HCT116 (cell line): ENCODE results near the gene HEPH. TPM values are rescaled to one million over a fixed set of nuclear protein-coding genes. Genes with fewer than 3 reads are reported as not detected.

Experiments used
- ATAC-seq: fragments of 200-7000 bp; cut with Tn5 transposase; 2 replicates; pipeline ENCODE4 v1.9.1; 2020; ENCODE audit warnings: mild to moderate bottlenecking, moderate library complexity
- BruUV-seq: library from RNA; stranded (reverse); fragments of 400-500 nt; replicated peaks from 2 replicates; lab custom pipeline; 2021; lab: Mats Ljungman, UMichigan
- CTCF ChIA-PET: fragments of 300-600 bp; sonication (Branson Sonifier 250); formaldehyde crosslinking; loops from one replicate; lab custom pipeline; 2021; ENCODE audit warnings: antibody characterized with exemption; lab: Charles Lee
- POLR2A ChIA-PET: fragments of 300-600, 350-600 bp; sonication (Branson Sonifier 250); formaldehyde crosslinking; loops from one replicate; lab custom pipeline; 2021; ENCODE audit warnings: antibody characterized with exemption; lab: Charles Lee
- RAD21 ChIA-PET, 2 experiments: fragments of 300-600 bp; sonication (Branson Sonifier 250); formaldehyde crosslinking; loops; one replicate each; lab custom pipeline; 2023; ENCODE audit warnings: low total read pairs in 2 of 2; ENCODE audit not compliant: uncharacterized antibody in 2 of 2, unreplicated experiment in 2 of 2, low non-redundant PET in 1 of 2; lab: Charles Lee
- DNase-seq: peaks from one replicate; pipeline ENCODE4 v3.0.0-alpha.2; 2010; ENCODE audit warnings: low read depth, low spot score
- H2AFZ ChIP-seq: fragments of 200-600 bp; shearing (Covaris generic), sonication (generic); 2 replicates; pipeline ENCODE4 v1.6.1; 2017; ENCODE audit warnings: low read depth, mixed run types, mixed read lengths, antibody characterized with exemption, low read length; ENCODE audit not compliant: poor library complexity, severe bottlenecking
- H3K27ac ChIP-seq: 2 replicates; pipeline ENCODE4 v1.5.1; 2012; ENCODE audit warnings: low read depth, low read length
- H3K27me3 ChIP-seq: fragments of 200-600 bp; sonication (generic); 2 replicates; pipeline ENCODE4 v1.6.1; 2016; ENCODE audit warnings: mixed run types, low read length, mixed read lengths; ENCODE audit not compliant: insufficient read depth
- H3K36me3 ChIP-seq, 2 experiments: fragments of 200-500 bp in 1 of 2; fragments of 200-600 bp in 1 of 2; sonication (Bioruptor generic) in 1 of 2; sonication (generic) in 1 of 2; 2 replicates each; pipeline versions ENCODE4 v1.5.1 to v1.6.1; 2014 to 2016; ENCODE audit warnings: low read length in 2 of 2, inconsistent platforms in 1 of 2, mixed read lengths in 1 of 2, mixed run types in 1 of 2; ENCODE audit not compliant: insufficient read depth in 2 of 2, control insufficient read depth in 1 of 2
- H3K4me1 ChIP-seq, 2 experiments: fragments of 200-600 bp in 1 of 2; sonication (generic) in 1 of 2; 2 replicates each; pipeline versions ENCODE4 v1.5.1 to v1.6.1; 2012 to 2017; ENCODE audit warnings: low read length in 2 of 2, inconsistent platforms in 1 of 2, mild to moderate bottlenecking in 1 of 2, mixed read lengths in 1 of 2, mixed run types in 1 of 2, moderate library complexity in 1 of 2; ENCODE audit not compliant: insufficient read depth in 2 of 2, control insufficient read depth in 1 of 2
- H3K4me2 ChIP-seq: fragments of 200-600 bp; sonication (generic); 2 replicates; pipeline ENCODE4 v1.6.1; 2017; ENCODE audit warnings: mixed run types, low read length, mixed read lengths
- H3K4me3 ChIP-seq, 2 experiments: fragments of 200-600 bp in 1 of 2; sonication (generic) in 1 of 2; replicated peaks in 1 of 2; 2 replicates each; pipeline ENCODE4 v1.5.1; 2011 to 2016; ENCODE audit warnings: low read length in 2 of 2, control low read depth in 1 of 2, low read depth in 1 of 2, mild to moderate bottlenecking in 1 of 2, mixed read lengths in 1 of 2, mixed run types in 1 of 2
- H3K79me2 ChIP-seq: fragments of 200-600 bp; sonication (generic); 2 replicates; pipeline ENCODE4 v1.6.1; 2017; ENCODE audit warnings: mild to moderate bottlenecking, mixed run types, low read length, moderate library complexity, mixed read lengths; ENCODE audit not compliant: insufficient read depth
- H3K9ac ChIP-seq: fragments of 200-600 bp; sonication (generic); 2 replicates; pipeline ENCODE4 v1.6.1; 2016; ENCODE audit warnings: low read length, mixed read lengths
- H3K9me2 ChIP-seq: fragments of 200-600 bp; sonication (generic), shearing (Covaris generic); 2 replicates; pipeline ENCODE4 v1.6.1; 2017; ENCODE audit warnings: mixed run types, mild to moderate bottlenecking, moderate library complexity; ENCODE audit not compliant: insufficient read depth
- H3K9me3 ChIP-seq, 2 experiments: fragments of 200-500 bp in 1 of 2; fragments of 200-600 bp in 1 of 2; sonication (Bioruptor generic) in 1 of 2; sonication (generic) in 1 of 2; 2 replicates each; pipeline ENCODE4 v1.6.1; 2014 to 2017; ENCODE audit warnings: low read length in 2 of 2, mixed read lengths in 2 of 2, inconsistent platforms in 1 of 2, low read depth in 1 of 2, mild to moderate bottlenecking in 1 of 2, mixed run types in 1 of 2, moderate library complexity in 1 of 2; ENCODE audit not compliant: control insufficient read depth in 1 of 2, insufficient read depth in 1 of 2
- H4K20me1 ChIP-seq: fragments of 200-600 bp; sonication (generic), shearing (Covaris generic); 2 replicates; pipeline ENCODE4 v1.6.1; 2017; ENCODE audit warnings: mixed run types, mild to moderate bottlenecking, moderate library complexity; ENCODE audit not compliant: insufficient read depth
- ATF3 ChIP-seq: IDR thresholded peaks from 2 replicates; pipeline ENCODE4 v1.6.1; 2012
- CTCF ChIP-seq, 3 experiments: fragments of 200-600 bp in 1 of 3; sonication (generic) in 1 of 3; IDR thresholded peaks in 2 of 3; conservative IDR thresholded peaks in 1 of 3; 2 replicates each; pipeline ENCODE4 v1.5.1; 2012 to 2017; ENCODE audit warnings: low read depth in 2 of 3, low read length in 2 of 3, antibody characterized with exemption in 1 of 3, borderline replicate concordance in 1 of 3, control low read depth in 1 of 3, mild to moderate bottlenecking in 1 of 3, mixed read lengths in 1 of 3, mixed run types in 1 of 3, moderate library complexity in 1 of 3; ENCODE audit not compliant: insufficient read depth in 1 of 3
- EGR1 ChIP-seq: IDR thresholded peaks from 2 replicates; pipeline ENCODE4 v1.6.1; 2012; ENCODE audit warnings: low read depth
- ELF1 ChIP-seq: IDR thresholded peaks from 2 replicates; pipeline ENCODE4 v1.6.1; 2012; ENCODE audit warnings: low read depth, borderline replicate concordance
- EZH2 ChIP-seq: fragments of 200-600 bp; sonication (generic); IDR thresholded peaks from 2 replicates; pipeline ENCODE4 v1.6.1; 2017; ENCODE audit warnings: antibody characterized with exemption, mixed run types
- EZH2phosphoT487 ChIP-seq: fragments of 200-600 bp; IDR thresholded peaks from 2 replicates; pipeline ENCODE4 v1.6.1; 2018; ENCODE audit warnings: antibody characterized with exemption, borderline replicate concordance
- POLR2AphosphoS5 ChIP-seq: IDR thresholded peaks from 2 replicates; pipeline ENCODE4 v1.6.1; 2011; ENCODE audit warnings: mild to moderate bottlenecking, low read depth, low read length, moderate library complexity
- REST ChIP-seq: IDR thresholded peaks from 2 replicates; pipeline ENCODE4 v1.6.1; 2012; ENCODE audit warnings: low read depth
- SIN3A ChIP-seq: IDR thresholded peaks from 2 replicates; pipeline ENCODE4 v1.6.1; 2012; ENCODE audit warnings: low read depth
- SP1 ChIP-seq: IDR thresholded peaks from 2 replicates; pipeline ENCODE4 v1.6.1; 2012; ENCODE audit warnings: low read depth
- SRF ChIP-seq: IDR thresholded peaks from 2 replicates; pipeline ENCODE4 v1.6.1; 2012; ENCODE audit warnings: low read depth
- TCF7L2 ChIP-seq: IDR thresholded peaks from 2 replicates; pipeline ENCODE4 v1.7.0; 2011; ENCODE audit warnings: borderline replicate concordance, inconsistent platforms; ENCODE audit not compliant: insufficient read depth, insufficient read length; ENCODE audit errors: extremely low read depth
- YY1 ChIP-seq: IDR thresholded peaks from 2 replicates; pipeline ENCODE4 v1.6.1; 2011; ENCODE audit warnings: low read length, low read depth, moderate library complexity, mild to moderate bottlenecking; ENCODE audit not compliant: insufficient replicate concordance; ENCODE audit errors: extremely low read depth
- ZFX ChIP-seq: fragments of 450-650 bp; IDR thresholded peaks from 2 replicates; pipeline ENCODE4 v1.6.1; 2017
- ZNF274 ChIP-seq: fragments of 200-500 bp; sonication (Bioruptor generic); IDR thresholded peaks from 2 replicates; pipeline ENCODE4 v1.6.1; 2014; ENCODE audit warnings: mild to moderate bottlenecking, low read depth, low read length, inconsistent platforms
- intact Hi-C: fragments of 100-400 bp; cut with micrococcal nuclease; formaldehyde crosslinking; loops from 2 replicates; pipeline ENCODE4 v1.10.0; 2022
- total RNA-seq: library from RNA; stranded (reverse); gene quantifications from one replicate; pipeline ENCODE4 v1.2.1, GENCODE V29; 2021; ENCODE audit not compliant: unreplicated experiment

The HEPH gene
- total RNA-seq, 1 experiment from 2014 or later = 0.44 TPM

- H3K36me3 ChIP-seq = no peaks in the 10 kb centered on the region
- BruUV-seq = no TSS peak
- POLR2A ChIA-PET = no interaction called here
- ATAC-seq (no peak), DNase-seq (no peak)
- TF ChIP-seq SIN3A = no peak
- TF ChIP-seq ATF3 = no peak
- TF ChIP-seq SP1 = no peak
- no peak for TF ChIP-seq POLR2AphosphoS5
- no peak for TF ChIP-seq TCF7L2
- TF ChIP-seq ZNF274 = no peak
- no peak for TF ChIP-seq EGR1
- intact Hi-C loops = no loop called here
- no peak overlapping the region for H3K9ac ChIP-seq
- no peaks in the 10 kb centered on the region for H3K9me3 ChIP-seq
- no peak overlapping the region for H3K27ac ChIP-seq
- CTCF ChIA-PET = no interaction called here
- no peaks in the 10 kb centered on the region for H4K20me1 ChIP-seq
- RAD21 ChIA-PET = no interaction called here
- H3K4me3 ChIP-seq = no peak overlapping the region
- no peak overlapping the region for H3K4me2 ChIP-seq
- H3K27me3 ChIP-seq = no peaks in the 10 kb centered on the region
- H3K79me2 ChIP-seq = no peaks in the 10 kb centered on the region
- no peaks in the 10 kb centered on the region for H3K9me2 ChIP-seq
- no peaks in the 10 kb centered on the region for H3K4me1 ChIP-seq
- H2AFZ ChIP-seq = no peak overlapping the region
Observed at GRCh38 chrX:66162331-66162822, 1.7 kb upstream of the HEPH start.

GRCh38 chrX:66163447-66163846 lies 600 bp upstream of the HEPH start:
- H3K9me3 ChIP-seq = no peaks in the 10 kb centered on the region
- ChIA-PET RAD21 (no interaction called here), POLR2A (no interaction called here), CTCF (no interaction called here)
- no peaks in the 10 kb centered on the region for H4K20me1 ChIP-seq
- intact Hi-C loops = no loop called here
- no peak overlapping the region for H3K9ac ChIP-seq
- no peaks in the 10 kb centered on the region for H3K36me3 ChIP-seq
- H2AFZ ChIP-seq = no peak overlapping the region
- H3K79me2 ChIP-seq = no peaks in the 10 kb centered on the region
- H3K9me2 ChIP-seq = no peaks in the 10 kb centered on the region
- no TSS peak for BruUV-seq
- DNase-seq (no peak), ATAC-seq (no peak)
- H3K27me3 ChIP-seq = no peaks in the 10 kb centered on the region
- no peak overlapping the region for H3K4me2 ChIP-seq
- H3K27ac ChIP-seq = no peak overlapping the region
- no peaks in the 10 kb centered on the region for H3K4me1 ChIP-seq
- H3K4me3 ChIP-seq = no peak overlapping the region
- no peak for TF ChIP-seq ZNF274
- no peak for TF ChIP-seq ELF1
- TF ChIP-seq EGR1 = no peak
- no peak for TF ChIP-seq EZH2phosphoT487
- TF ChIP-seq EZH2 = no peak
- TF ChIP-seq CTCF (IDR thresholded peaks at IDR 0.05 in 2 of 3, conservative IDR thresholded peaks at IDR 0.05 in 1 of 3; ENCODE audit: borderline replicate concordance in 1 of 3, insufficient read depth in 1 of 3, low read depth in 2 of 3, low read length in 2 of 3) = no peak
- TF ChIP-seq YY1 = no peak
- TF ChIP-seq SRF = no peak
- TF ChIP-seq TCF7L2 = no peak
- no peak for TF ChIP-seq POLR2AphosphoS5
- no peak for TF ChIP-seq SP1
- no peak for TF ChIP-seq REST
- TF ChIP-seq ZFX = no peak
